ENCODE results near the gene TIFAB. TPM values are rescaled to one million over a fixed set of nuclear protein-coding genes. Genes with fewer than 3 reads are reported as not detected.
A peak's percentile ranks its signal among the peaks of the same experiment; 100 is the strongest.

TIFAB gene
- total RNA-seq, 1 donor from 2014 or later, result not detected

DNA sequence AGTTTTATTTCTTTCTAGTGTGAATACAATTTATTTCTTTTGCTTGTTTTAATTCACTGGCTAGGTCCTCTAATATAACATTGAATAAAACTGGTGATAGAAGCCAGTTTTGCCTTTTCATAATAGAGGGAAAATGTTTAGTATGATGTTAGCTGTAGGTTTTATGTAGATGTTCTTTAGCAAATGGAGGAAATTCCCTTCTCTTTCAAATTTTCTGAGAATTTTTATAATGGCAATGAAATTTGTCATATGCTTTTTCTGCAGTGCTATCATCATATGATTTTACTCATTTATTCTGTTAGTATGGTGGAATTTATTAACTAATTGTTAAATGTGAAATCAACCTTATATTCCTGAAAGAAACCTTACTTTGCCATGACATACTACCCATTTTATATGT, 35.1 kb downstream of the TIFAB start:
- Histone ChIP-seq H3K4me1 (no peaks in the 10 kb centered on the region), H3K27me3 (no peaks in the 10 kb centered on the region), H3K4me3 (no peak overlapping the region), H3K27ac (no peak overlapping the region), H3K9me3 (no peaks in the 10 kb centered on the region), H3K36me3 (no peaks in the 10 kb centered on the region)
- DNase-seq (ENCODE audit: low spot score in 2 of 2), result no peak
- intact Hi-C loops (cut with DNase I), result no loop called here
- TF ChIP-seq, protein P1, sequence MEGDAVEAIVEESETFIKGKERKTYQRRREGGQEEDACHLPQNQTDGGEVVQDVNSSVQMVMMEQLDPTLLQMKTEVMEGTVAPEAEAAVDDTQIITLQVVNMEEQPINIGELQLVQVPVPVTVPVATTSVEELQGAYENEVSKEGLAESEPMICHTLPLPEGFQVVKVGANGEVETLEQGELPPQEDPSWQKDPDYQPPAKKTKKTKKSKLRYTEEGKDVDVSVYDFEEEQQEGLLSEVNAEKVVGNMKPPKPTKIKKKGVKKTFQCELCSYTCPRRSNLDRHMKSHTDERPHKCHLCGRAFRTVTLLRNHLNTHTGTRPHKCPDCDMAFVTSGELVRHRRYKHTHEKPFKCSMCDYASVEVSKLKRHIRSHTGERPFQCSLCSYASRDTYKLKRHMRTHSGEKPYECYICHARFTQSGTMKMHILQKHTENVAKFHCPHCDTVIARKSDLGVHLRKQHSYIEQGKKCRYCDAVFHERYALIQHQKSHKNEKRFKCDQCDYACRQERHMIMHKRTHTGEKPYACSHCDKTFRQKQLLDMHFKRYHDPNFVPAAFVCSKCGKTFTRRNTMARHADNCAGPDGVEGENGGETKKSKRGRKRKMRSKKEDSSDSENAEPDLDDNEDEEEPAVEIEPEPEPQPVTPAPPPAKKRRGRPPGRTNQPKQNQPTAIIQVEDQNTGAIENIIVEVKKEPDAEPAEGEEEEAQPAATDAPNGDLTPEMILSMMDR (IDR thresholded peaks at IDR 0.05), result no peak

DNA sequence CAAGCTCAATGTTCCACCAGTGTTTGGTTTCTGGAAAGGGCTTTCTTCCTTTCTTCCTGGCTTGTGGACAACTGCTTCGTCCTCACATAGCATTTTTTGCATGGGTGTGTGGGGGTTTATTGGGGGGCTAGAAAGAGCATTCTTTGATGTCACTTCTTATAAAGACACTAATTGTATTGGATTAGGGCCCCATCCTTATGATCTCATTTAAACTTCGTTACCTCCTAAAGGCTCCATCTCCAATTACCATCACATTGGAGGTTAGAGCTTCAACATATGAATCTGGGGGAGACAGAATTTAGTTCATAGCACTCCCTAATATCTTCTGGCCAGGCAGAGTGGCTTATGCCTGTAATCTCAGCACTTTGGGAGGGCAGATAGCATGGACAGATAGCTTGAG, 47.1 kb downstream of the TIFAB start:
- intact Hi-C loops (cut with DNase I), result no loop called here
- Histone ChIP-seq H3K27me3 (no peaks in the 10 kb centered on the region), H3K36me3 (no peaks in the 10 kb centered on the region), H3K4me3 (no peak overlapping the region), H3K27ac (no peak overlapping the region), H3K9me3 (no peaks in the 10 kb centered on the region), H3K4me1 (no peaks in the 10 kb centered on the region)
- TF ChIP-seq, protein P1 (IDR thresholded peaks at IDR 0.05), result no peak
- DNase-seq (ENCODE audit: low spot score in 2 of 2), result no peak

DNA sequence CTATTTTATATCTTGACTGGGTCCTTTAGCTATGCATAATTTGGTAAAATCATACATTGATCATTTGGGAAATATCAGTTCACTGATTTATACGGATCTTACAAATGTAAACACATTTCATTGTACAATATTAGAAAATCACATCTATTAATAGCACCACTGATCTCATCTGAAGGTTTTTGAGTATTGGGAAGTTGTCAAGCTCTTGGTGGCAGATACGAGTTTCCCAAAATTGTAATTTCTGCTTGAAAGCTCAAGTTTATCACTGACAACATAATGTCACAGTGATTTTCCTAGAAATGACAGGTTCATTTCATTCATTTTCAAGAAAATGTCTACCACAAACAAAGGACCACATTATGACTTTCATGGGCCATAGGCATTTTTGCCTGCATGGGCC, 50.1 kb downstream of the TIFAB start:
- Histone ChIP-seq H3K4me1 (peaks cover 4 to 15% of the 10 kb centered on the region in 2 donors), H3K36me3 (no peaks in the 10 kb centered on the region), H3K4me3 (no peak overlapping the region), H3K27me3 (no peaks in the 10 kb centered on the region), H3K9me3 (no peaks in the 10 kb centered on the region), H3K27ac (no peak overlapping the region)
- TF ChIP-seq, protein P1 (IDR thresholded peaks at IDR 0.05), result no peak
- DNase-seq (ENCODE audit: low spot score in 2 of 2), result no peak
- intact Hi-C loops (cut with DNase I), result no loop called here

DNA sequence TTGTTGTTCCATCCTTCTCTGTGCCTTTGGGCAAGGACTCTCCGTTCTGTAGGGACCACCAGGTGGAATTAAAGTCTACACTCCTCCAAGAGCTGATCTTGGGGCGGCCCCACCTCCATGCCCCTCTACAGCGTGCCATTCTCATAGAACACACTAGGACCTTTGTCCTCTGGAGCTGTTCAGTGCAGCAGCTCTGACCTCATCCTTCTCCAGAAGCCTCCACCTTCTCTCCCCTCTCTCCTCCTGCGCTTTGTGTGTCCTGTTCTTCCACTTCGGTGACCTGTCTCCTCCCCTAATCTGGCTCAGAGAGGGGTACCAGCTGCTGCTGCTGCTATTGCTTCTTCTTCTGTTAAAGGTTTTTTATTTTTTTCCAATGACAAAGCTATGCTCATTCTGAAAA, 51.3 kb downstream of the TIFAB start:
- Histone ChIP-seq H3K9me3 (no peaks in the 10 kb centered on the region), H3K4me1 (peaks cover 10 to 23% of the 10 kb centered on the region in 2 donors), H3K36me3 (no peaks in the 10 kb centered on the region), H3K27ac (no peak overlapping the region), H3K27me3 (no peaks in the 10 kb centered on the region), H3K4me3 (no peak overlapping the region)
- TF ChIP-seq, protein P1 (IDR thresholded peaks at IDR 0.05), result no peak
- DNase-seq (ENCODE audit: low spot score in 2 of 2), result no peak
- intact Hi-C loops (cut with DNase I), result no loop called here

DNA sequence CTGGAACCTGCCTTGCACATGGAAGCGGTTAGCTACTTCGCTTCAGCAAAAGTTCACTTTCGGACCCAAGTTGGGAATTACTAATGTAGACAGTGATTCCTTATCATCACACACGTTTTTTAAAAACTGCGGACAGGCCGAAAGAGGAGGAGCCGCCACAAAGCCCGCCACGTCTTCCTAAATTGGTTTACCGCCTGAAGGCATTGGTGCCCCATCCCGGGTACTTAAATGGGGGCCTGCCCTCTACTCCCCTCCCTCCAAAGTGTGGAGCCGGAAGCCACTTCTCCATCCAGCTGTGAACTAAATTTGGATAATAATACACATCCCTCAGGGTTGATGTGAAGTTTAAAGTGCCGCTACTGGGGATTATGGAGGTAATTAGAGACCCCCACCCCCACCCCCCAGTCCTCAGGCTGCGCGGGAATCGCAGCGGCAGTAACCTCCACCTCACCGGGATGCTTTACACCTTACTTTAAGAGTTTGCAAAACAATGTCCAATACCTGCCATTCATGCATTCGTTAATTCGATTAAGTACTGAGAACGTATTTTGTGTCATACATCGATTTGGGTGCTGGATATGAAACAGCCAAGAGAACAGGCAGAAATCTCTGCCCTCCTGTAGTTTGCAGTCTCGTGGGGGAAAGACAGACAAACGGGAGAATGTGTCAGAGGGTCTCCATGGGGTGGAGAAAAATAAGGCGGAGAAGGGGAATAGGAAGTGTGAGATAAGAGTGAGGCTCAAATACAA, 52.2 kb downstream of the TIFAB start:
- DNase-seq (ENCODE audit: low spot score in 2 of 2), result no peak
- no peaks in the 10 kb centered on the region for H3K27me3 ChIP-seq
- H3K4me3 ChIP-seq, result peak overlapping the region; percentile 98 to 99
- peak overlapping the region; percentile 78 to 88 for H3K27ac ChIP-seq
- intact Hi-C loops (cut with DNase I), result no loop called here
- peaks cover 10 to 25% of the 10 kb centered on the region in 2 donors for H3K4me1 ChIP-seq
- no peaks in the 10 kb centered on the region for H3K9me3 ChIP-seq
- no peaks in the 10 kb centered on the region for H3K36me3 ChIP-seq
- TF ChIP-seq, protein P1 (IDR thresholded peaks at IDR 0.05), result no peak
